Measurements from ENCODE around the gene KIF25. TPM values are rescaled to one million over a fixed set of nuclear protein-coding genes. Genes with fewer than 3 reads are reported as not detected.

KIF25 gene
- total and polyA plus RNA-seq, 8 donors: 0.31 to 0.37 (median 0.33) TPM; not detected in 5

- no peak overlapping the region for H3K27ac ChIP-seq
- H3K27me3 ChIP-seq: no peaks in the 10 kb centered on the region
- no peaks in the 10 kb centered on the region for H3K9me3 ChIP-seq
- no peak overlapping the region for H3K4me3 ChIP-seq
- TF ChIP-seq POLR2A (IDR thresholded peaks at IDR 0.05) (no peak), CTCF (IDR thresholded peaks at IDR 0.05) (no peak), POLR2AphosphoS5 (IDR thresholded peaks at IDR 0.05) (no peak), EP300 (IDR thresholded peaks at IDR 0.05) (no peak)
- intact Hi-C loops (cut with DNase I; ENCODE audit: low total_unique reads): no loop called here
- no peaks in the 10 kb centered on the region for H3K4me1 ChIP-seq
- 94 to 96% (median 95%) methylated on average over 36 to 39 of the region's 39 CpGs for WGBS, 5 donors
- DNase-seq: no peak
- no peaks in the 10 kb centered on the region for H3K36me3 ChIP-seq
Measured at GRCh38 chr6:167985911-167986595, 11.4 kb upstream of the KIF25 start.

DNA sequence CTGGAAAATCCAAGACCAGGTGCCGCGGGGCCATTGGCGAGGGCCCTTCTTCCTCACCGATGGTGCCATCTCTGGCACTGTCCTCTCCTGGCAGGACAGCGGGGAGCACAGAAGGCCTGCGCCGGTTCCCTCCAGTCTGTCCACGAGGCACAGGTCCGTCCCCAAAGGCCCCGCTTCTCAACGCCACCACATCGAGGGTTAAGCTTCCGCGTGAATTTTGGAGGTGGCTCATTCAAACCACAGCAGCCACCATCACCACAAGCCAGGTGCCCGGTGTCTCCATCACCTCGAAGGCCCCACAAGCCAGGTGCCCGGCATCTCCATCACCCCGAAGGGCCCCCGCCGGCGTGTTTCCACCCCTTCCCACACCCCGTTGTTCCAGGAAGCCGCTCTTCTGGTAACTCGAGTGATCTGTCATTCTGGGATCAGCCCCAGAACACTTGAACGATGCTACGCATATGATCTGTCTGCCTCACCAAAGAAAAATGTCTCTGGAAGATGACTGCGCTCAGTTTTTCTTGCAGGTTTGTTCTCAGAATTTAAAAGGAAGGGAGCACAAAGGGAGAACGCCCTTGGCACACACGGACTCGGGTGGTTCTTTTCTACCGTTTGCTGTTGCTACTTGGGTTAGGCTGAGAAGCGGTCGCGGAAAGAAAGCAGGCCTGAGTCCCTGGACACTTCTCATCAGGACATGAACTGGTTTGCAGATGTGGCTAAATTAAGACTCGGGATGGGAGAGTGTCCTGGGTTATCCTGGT lies 9.9 kb upstream of the KIF25 start:
- Histone ChIP-seq H3K4me3 (no peak overlapping the region), H3K9me3 (no peaks in the 10 kb centered on the region), H3K27me3 (no peaks in the 10 kb centered on the region), H3K36me3 (no peaks in the 10 kb centered on the region), H3K27ac (no peak overlapping the region), H3K4me1 (no peaks in the 10 kb centered on the region)
- intact Hi-C loops (cut with DNase I; ENCODE audit: low total_unique reads): no loop called here
- DNase-seq: no peak
- WGBS, 5 donors: 88 to 92% (median 92%) methylated on average over 35 of the region's 35 CpGs
- TF ChIP-seq POLR2A (IDR thresholded peaks at IDR 0.05) (no peak), POLR2AphosphoS5 (IDR thresholded peaks at IDR 0.05) (no peak), EP300 (IDR thresholded peaks at IDR 0.05) (no peak), CTCF (IDR thresholded peaks at IDR 0.05) (no peak)

DNA sequence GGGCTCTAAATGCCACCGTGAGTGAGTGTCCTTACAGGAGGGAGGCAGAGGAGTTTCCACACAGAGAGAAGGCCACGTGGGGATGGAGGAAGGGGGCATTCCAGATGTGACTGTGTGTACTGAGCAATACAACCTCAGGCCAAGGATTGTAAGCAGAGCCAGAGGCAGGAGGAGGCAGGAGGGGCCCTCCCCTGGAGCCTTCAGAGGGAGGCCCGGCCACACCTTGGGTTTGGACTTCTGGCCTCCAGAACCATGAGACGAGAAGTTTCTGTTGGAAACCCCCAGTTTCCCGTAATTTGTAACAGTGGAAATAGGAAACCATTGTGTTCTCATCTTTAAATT lies 9.3 kb upstream of the KIF25 start:
- Histone ChIP-seq H3K27me3 (no peaks in the 10 kb centered on the region), H3K4me3 (no peak overlapping the region), H3K9me3 (no peaks in the 10 kb centered on the region), H3K27ac (no peak overlapping the region), H3K4me1 (no peaks in the 10 kb centered on the region), H3K36me3 (no peaks in the 10 kb centered on the region)
- DNase-seq: no peak
- intact Hi-C loops (cut with DNase I; ENCODE audit: low total_unique reads): no loop called here
- TF ChIP-seq EP300 (IDR thresholded peaks at IDR 0.05) (no peak), CTCF (IDR thresholded peaks at IDR 0.05) (no peak), POLR2AphosphoS5 (IDR thresholded peaks at IDR 0.05) (no peak), POLR2A (IDR thresholded peaks at IDR 0.05) (no peak)
- WGBS, 5 donors: 62 to 91% (median 76%) methylated on average over 5 of the region's 5 CpGs

- no peak for TF ChIP-seq CTCF (IDR thresholded peaks at IDR 0.05)
- TF ChIP-seq EP300 (IDR thresholded peaks at IDR 0.05): no peak
- TF ChIP-seq POLR2A (IDR thresholded peaks at IDR 0.05): no peak
- TF ChIP-seq POLR2AphosphoS5 (IDR thresholded peaks at IDR 0.05): no peak
- WGBS, 5 donors: 90 to 95% (median 94%) methylated on average over 34 to 36 of the region's 36 CpGs
- Histone ChIP-seq H3K27me3 (no peaks in the 10 kb centered on the region), H3K27ac (no peak overlapping the region), H3K9me3 (no peaks in the 10 kb centered on the region), H3K4me1 (no peaks in the 10 kb centered on the region), H3K4me3 (no peak overlapping the region), H3K36me3 (no peaks in the 10 kb centered on the region)
- intact Hi-C loops (cut with DNase I; ENCODE audit: low total_unique reads): no loop called here
- DNase-seq: no peak
Measured at GRCh38 chr6:167988945-167989841, 8.3 kb upstream of the KIF25 start.
